ENCODE measurements around the gene RIT2. TPM values are rescaled to one million over a fixed set of nuclear protein-coding genes. Genes with fewer than 3 reads are reported as not detected.

RIT2 gene
- not detected for polyA plus RNA-seq (ENCODE audit: insufficient read length)

- no peak for DNase-seq (ENCODE audit: low read depth)
Measured at GRCh38 chr18:43115076-43115921, at the start of gene RIT2. RIT2 (minus strand) TSS chr18:43115685.

- no peak for DNase-seq (ENCODE audit: low read depth)
Measured at GRCh38 chr18:43161528-43161927, 46.0 kb upstream of the RIT2 start.

GRCh38 chr18:43160509-43160908 is 45.0 kb upstream of the RIT2 start:
- DNase-seq (ENCODE audit: low read depth), result no peak

GRCh38 chr18:43159926-43160325 is 44.4 kb upstream of the RIT2 start:
- DNase-seq (ENCODE audit: low read depth), result no peak

- no peak for DNase-seq (ENCODE audit: low read depth)
Measured at GRCh38 chr18:43159086-43159770, 43.7 kb upstream of the RIT2 start.

GRCh38 chr18:43158381-43158780 is 42.9 kb upstream of the RIT2 start:
- DNase-seq (ENCODE audit: low read depth), result no peak

DNA sequence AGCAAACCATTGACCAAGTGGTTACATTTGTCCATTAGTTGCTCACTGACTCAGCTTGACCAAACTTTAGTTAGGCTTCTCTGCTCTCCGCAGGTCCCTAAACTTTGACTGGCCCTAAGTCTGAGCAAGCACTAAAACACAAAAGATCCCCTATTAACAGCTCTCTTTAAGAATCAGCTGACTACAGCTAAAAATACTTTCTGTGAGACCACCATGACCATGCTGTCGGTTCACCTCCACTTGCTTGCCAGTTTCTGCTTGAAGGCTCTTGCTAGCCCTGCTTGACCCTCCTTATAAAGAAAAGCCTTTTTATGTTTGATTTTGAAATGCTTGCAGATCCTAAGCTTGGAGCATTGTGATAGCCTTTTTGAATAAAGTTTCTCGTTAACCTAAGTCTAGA is 40.4 kb upstream of the RIT2 start:
- no peak for DNase-seq (ENCODE audit: low read depth)

- no peak for DNase-seq (ENCODE audit: low read depth)
Measured at GRCh38 chr18:43148231-43148630, 32.7 kb upstream of the RIT2 start.

GRCh38 chr18:43141208-43141607 is 25.7 kb upstream of the RIT2 start:
- no peak for DNase-seq (ENCODE audit: low read depth)

GRCh38 chr18:43139288-43139946 is 23.9 kb upstream of the RIT2 start:
- DNase-seq (ENCODE audit: low read depth), result no peak

- DNase-seq (ENCODE audit: low read depth), result no peak
Measured at GRCh38 chr18:43134876-43135275, 19.4 kb upstream of the RIT2 start.

DNA sequence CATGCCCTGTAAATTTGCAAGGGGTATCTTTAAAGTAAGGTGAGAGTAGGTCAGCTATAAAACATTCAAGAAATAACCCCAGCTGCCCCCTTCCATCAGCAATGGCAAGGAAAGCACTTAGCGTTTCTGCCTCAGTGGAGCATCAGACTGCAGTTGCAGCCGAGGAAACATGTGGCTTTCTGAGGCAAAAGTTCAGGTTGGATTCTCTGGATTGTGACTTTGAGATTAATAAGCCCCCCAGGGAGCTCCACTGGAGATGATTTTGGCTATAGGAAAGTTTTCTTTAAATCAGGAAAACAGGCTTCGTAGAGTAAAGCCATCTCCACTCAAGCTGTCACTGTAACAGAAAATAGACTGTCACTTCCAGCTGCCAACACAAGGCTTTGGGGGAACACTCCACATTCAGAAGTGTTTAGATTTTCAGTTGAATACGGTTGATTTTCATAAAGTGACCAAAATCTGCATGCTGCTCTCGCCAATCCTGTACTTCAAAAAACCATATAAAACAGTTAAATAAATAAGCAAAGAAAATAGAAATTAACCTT is 15.3 kb upstream of the RIT2 start:
- no peak for DNase-seq (ENCODE audit: low read depth)

GRCh38 chr18:43129946-43130524 is 14.6 kb upstream of the RIT2 start:
- no peak for DNase-seq (ENCODE audit: low read depth)

DNA sequence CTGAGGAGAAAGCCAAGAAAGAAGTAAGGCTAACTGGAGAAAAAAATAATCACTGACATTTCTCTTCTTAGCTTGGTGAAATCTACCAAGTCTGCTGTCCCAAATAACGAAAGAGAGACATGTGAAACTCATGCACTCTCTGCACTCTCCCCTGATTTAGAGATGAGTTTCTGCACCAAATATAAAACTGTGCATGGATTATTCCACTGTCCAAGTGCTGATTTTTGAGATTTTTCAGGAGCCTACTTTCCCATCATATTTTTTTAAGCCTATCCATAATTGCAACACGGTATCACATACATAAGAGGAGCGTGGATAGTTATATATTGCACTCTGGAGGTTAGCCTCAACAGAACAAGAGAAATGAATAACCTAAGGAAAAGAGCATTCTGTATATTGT is 10.0 kb upstream of the RIT2 start:
- no peak for DNase-seq (ENCODE audit: low read depth)

DNA sequence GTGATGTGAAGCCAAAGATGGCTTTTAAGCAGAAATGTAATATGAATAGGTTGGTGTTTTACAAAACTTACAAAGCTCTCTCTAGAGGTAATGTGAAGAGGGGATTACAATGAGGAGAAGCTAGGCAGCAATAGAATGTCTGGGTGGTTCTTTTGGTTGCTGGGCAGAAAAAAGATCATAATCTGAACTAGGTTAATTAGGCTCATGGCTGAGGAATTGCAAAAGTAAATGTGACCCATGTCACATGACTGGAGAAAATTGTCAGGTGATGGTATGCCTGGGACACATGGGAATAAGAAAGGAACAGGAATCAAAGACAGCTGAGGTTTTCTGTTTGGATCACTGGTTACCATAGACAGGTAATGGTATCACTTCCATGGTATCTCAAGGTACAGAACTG is 7.5 kb upstream of the RIT2 start:
- no peak for DNase-seq (ENCODE audit: low read depth)

- no peak for DNase-seq (ENCODE audit: low read depth)
Measured at GRCh38 chr18:43116699-43117294, 1.3 kb upstream of the RIT2 start.

DNA sequence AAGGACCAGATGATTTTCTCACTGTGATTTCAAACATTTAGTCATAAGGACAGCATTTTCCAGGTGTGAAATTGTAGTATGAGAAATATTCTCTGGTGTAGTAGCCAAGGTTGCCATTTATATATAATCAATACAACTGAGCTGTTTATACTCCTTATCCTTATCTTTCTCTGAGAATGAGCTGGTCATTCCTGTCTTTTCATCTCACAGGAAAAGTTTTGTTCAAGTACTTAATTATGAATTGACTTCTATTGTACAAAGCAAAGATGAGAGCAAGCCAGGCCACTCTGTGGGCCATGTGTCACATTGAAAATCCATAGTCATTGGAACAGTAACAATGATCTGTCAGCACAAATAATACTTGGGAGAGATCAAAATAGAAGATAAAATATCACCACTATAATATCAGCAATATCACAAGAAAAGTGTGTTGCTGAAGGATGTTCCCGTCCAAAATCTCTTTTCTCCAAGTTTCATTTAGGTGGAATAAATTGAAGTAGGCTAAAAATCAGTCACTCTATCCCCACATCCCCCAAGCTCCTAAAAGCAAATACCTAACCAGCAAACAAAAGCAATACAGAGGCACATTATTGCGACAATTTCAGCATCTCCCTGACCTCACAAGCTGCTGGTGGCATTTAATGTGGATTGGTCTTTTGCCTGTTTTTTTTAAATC is 2.1 kb downstream of the RIT2 start:
- no peak for DNase-seq (ENCODE audit: low read depth)

- DNase-seq (ENCODE audit: low read depth), result no peak
Measured at GRCh38 chr18:43108882-43109281, 6.6 kb downstream of the RIT2 start.

GRCh38 chr18:43108469-43108868 is 7.0 kb downstream of the RIT2 start:
- DNase-seq (ENCODE audit: low read depth), result no peak

GRCh38 chr18:43093646-43094045 is 21.8 kb downstream of the RIT2 start:
- DNase-seq (ENCODE audit: low read depth), result no peak

- no peak for DNase-seq (ENCODE audit: low read depth)
Measured at GRCh38 chr18:43092539-43092938, 22.9 kb downstream of the RIT2 start.
